ENCODE measurements around the gene SUFU.

Gene SUFU

DNA sequence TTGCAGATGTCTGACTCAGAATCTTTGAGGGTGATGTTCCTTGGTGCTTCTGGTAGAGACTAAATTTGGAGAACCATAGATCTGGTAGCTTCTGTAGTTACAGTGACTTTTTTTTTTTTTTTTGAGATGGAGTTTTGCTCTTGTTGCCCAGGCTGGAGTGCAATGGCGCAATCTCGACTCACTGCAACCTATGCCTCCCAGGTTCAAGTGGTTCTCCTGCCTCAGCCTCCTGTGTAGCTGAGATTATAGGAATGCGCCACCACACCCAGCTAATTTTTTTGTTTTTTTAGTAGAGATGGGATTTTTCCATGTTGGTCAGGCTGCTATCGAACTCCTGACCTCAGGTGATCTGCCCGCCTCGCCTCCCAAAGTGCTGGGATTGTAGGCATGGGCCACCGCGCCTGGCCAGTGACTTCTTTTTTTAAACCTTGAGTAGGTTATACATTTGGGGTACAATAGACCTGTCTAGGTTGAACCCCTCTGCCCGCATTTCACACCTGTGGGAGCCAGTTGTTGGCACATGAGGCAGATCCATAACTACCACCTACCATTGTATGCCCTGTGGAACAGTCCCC, 47.0 kb downstream of the SUFU start:
- Mint-ChIP-seq H3K4me1 (peaks cover 21% of the 10 kb centered on the region), H3K27me3 (ENCODE audit: low read depth) (no peaks in the 10 kb centered on the region)
- TF ChIP-seq, protein P1, sequence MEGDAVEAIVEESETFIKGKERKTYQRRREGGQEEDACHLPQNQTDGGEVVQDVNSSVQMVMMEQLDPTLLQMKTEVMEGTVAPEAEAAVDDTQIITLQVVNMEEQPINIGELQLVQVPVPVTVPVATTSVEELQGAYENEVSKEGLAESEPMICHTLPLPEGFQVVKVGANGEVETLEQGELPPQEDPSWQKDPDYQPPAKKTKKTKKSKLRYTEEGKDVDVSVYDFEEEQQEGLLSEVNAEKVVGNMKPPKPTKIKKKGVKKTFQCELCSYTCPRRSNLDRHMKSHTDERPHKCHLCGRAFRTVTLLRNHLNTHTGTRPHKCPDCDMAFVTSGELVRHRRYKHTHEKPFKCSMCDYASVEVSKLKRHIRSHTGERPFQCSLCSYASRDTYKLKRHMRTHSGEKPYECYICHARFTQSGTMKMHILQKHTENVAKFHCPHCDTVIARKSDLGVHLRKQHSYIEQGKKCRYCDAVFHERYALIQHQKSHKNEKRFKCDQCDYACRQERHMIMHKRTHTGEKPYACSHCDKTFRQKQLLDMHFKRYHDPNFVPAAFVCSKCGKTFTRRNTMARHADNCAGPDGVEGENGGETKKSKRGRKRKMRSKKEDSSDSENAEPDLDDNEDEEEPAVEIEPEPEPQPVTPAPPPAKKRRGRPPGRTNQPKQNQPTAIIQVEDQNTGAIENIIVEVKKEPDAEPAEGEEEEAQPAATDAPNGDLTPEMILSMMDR (IDR thresholded peaks at IDR 0.05; ENCODE audit: unreplicated experiment in 3 of 3) = no peak

DNA sequence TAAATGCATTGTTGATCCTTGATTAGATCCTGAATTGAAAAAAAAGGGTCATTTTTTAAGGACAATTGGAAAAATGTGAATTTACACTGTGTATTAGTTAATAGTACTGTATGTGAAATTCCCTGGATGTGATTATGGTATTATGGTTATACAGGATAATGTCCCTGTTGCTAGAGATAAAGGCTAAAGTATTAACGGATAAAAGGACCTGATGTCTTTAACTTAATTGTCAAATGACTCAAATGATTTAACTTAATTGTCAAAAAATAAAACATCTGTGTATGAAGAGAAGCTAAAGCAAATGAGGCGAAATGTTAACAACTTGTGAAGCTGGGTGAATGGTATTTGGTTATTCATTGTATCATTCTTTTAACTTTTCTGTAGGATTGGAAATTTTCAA, 48.8 kb downstream of the SUFU start:
- H3K27me3 Mint-ChIP-seq (ENCODE audit: low read depth) = no peaks in the 10 kb centered on the region
- TF ChIP-seq, protein P1 (IDR thresholded peaks at IDR 0.05; ENCODE audit: unreplicated experiment in 3 of 3) = no peak
- no peak overlapping the region for H3K4me3 Mint-ChIP-seq

More for the DNA sequence above, 47.0 kb downstream of the SUFU start:
- Mint-ChIP-seq H3K9me3 (no peaks in the 10 kb centered on the region), H3K27ac (peak overlapping the region in 1 of 3 experiments; percentile 15), H3K36me3 (ENCODE audit: low read depth) (peaks cover 41% of the 10 kb centered on the region), H3K4me3 (no peak overlapping the region)

DNA sequence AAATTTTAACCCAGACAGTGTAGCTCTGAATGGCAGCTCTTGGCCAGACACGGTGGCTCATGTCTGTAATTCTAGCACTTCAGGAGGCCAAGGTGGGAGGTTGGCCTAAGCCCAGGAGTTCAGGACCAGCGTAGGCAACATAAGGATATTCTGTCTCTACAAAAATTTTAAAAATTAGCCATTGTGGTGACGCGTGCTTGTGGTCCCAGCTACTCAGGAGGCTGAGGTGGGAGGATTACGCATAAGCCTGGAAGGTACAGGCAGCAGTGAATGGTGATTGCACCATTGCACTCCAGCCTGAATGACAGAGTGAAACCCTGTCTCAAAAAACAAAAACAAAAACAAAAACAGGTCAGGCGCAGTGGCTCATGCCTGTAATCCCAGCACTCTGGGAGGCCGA, 50.0 kb downstream of the SUFU start:
- H3K36me3 Mint-ChIP-seq (ENCODE audit: low read depth) = peaks cover 51% of the 10 kb centered on the region
- no peaks in the 10 kb centered on the region for H3K27me3 Mint-ChIP-seq (ENCODE audit: low read depth)
- H3K4me1 Mint-ChIP-seq = peaks cover 10% of the 10 kb centered on the region
- H3K27ac Mint-ChIP-seq = no peak overlapping the region
- H3K4me3 Mint-ChIP-seq = no peak overlapping the region
- H3K9me3 Mint-ChIP-seq = no peaks in the 10 kb centered on the region
- TF ChIP-seq, protein P1 (IDR thresholded peaks at IDR 0.05; ENCODE audit: unreplicated experiment in 3 of 3) = no peak

More for the DNA sequence above, 48.8 kb downstream of the SUFU start:
- peaks cover 10% of the 10 kb centered on the region for H3K4me1 Mint-ChIP-seq
- H3K27ac Mint-ChIP-seq = no peak overlapping the region
- no peaks in the 10 kb centered on the region for H3K9me3 Mint-ChIP-seq
- peaks cover 45% of the 10 kb centered on the region for H3K36me3 Mint-ChIP-seq (ENCODE audit: low read depth)

DNA sequence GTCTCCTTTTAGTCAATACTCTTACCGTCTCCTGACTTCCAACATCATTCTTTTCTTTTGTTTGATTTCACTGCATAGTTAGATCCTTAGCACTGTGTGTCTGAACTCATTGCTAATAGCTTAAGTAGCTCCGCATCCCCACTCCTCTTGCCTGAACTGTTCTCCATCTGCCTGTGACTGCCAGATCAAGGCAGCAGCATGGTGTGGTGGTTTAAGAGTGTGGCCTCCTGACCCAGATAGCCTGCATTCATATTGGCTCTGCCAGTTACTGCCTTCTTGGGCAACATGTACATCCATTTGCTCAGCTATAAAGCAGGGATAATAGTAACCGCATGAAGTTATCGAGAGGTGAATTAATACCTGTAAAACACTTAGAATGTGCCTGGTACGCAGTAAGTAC, 50.8 kb downstream of the SUFU start:
- TF ChIP-seq, protein P1 (IDR thresholded peaks at IDR 0.05; ENCODE audit: unreplicated experiment in 3 of 3) = no peak
- H3K4me1 Mint-ChIP-seq = peaks cover 10% of the 10 kb centered on the region

DNA sequence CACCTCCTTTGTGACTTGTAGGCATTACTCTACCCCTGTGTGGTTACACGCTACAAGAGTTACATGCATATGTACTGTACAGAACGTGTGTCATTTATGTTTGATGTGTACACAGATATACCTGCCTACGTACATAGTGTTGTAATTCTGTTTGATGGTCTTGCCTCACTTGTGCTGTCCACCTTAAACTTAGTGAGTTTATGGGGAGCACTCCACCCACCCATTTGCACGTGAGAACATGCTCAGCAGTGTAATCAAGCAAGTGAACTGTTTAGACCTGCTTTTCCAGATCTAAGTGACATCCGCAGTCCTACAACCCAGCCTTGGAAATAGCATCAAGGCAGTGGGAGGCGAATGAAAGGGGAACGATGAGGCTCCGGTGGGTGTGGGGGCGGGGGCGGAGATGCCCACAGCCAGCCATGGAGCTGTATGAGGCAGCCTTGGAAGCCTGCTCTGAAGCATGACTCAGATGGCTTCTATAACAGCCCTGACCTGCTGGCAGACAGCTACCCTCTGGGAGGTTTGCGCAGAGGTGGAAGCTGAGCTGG, 52.1 kb downstream of the SUFU start:
- TF ChIP-seq, protein P1 (IDR thresholded peaks at IDR 0.05; ENCODE audit: unreplicated experiment in 3 of 3) = no peak
- Mint-ChIP-seq H3K36me3 (ENCODE audit: low read depth) (peaks cover 39% of the 10 kb centered on the region), H3K27ac (peak overlapping the region in 2 of 3 experiments; percentile 27 to 51), H3K4me1 (peaks cover 10% of the 10 kb centered on the region), H3K9me3 (no peaks in the 10 kb centered on the region), H3K27me3 (ENCODE audit: low read depth) (no peaks in the 10 kb centered on the region), H3K4me3 (no peak overlapping the region)

More for the DNA sequence above, 50.8 kb downstream of the SUFU start:
- H3K27me3 Mint-ChIP-seq (ENCODE audit: low read depth) = no peaks in the 10 kb centered on the region
- H3K27ac Mint-ChIP-seq = no peak overlapping the region
- peaks cover 48% of the 10 kb centered on the region for H3K36me3 Mint-ChIP-seq (ENCODE audit: low read depth)
- no peak overlapping the region for H3K4me3 Mint-ChIP-seq
- no peaks in the 10 kb centered on the region for H3K9me3 Mint-ChIP-seq

DNA sequence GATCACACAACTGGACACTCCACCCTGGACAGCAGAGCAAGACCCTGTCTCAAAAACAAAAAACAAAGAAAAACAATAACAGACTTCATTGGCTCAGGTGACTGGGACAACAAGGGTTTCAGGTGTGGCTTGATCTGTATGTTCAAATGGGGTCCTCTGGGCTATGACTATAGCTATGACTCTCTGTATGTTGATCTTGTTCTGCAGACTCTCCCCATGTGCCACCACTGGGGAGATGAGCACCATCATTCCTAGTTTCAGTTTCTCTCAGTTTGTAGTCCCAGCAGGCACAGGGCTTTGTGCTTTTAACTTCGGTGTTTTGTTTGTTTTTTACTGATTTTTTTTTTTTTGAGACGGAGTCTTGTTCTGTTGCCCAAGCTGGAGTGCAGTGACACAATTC, 53.8 kb downstream of the SUFU start:
- Mint-ChIP-seq H3K27ac (no peak overlapping the region), H3K4me1 (peaks cover 10% of the 10 kb centered on the region), H3K9me3 (no peaks in the 10 kb centered on the region), H3K36me3 (ENCODE audit: low read depth) (peaks cover 28% of the 10 kb centered on the region), H3K4me3 (no peak overlapping the region), H3K27me3 (ENCODE audit: low read depth) (no peaks in the 10 kb centered on the region)
- TF ChIP-seq, protein P1 (IDR thresholded peaks at IDR 0.05; ENCODE audit: unreplicated experiment in 3 of 3) = no peak

All from nephron (organoid).